Ishikawa (cell line): ENCODE measurements around the gene CCNE1.

Source experiments
- CEBPB ChIP-seq: IDR thresholded peaks from 2 replicates; pipeline ENCODE4 v1.6.1; 2012
- CREB1 ChIP-seq: IDR thresholded peaks from 2 replicates; pipeline ENCODE4 v1.6.1; 2012; ENCODE audit warnings: low read depth
- EGR1 ChIP-seq: IDR thresholded peaks from 2 replicates; pipeline ENCODE4 v1.6.1; 2012
- EP300 ChIP-seq: IDR thresholded peaks from 2 replicates; pipeline ENCODE4 v1.6.1; 2012; ENCODE audit warnings: borderline replicate concordance
- FOXM1 ChIP-seq: IDR thresholded peaks from 2 replicates; pipeline ENCODE4 v1.6.1; 2012; ENCODE audit warnings: low read depth, borderline replicate concordance
- NFIC ChIP-seq: IDR thresholded peaks from 2 replicates; pipeline ENCODE4 v1.6.1; 2012
- RAD21 ChIP-seq: IDR thresholded peaks from 2 replicates; pipeline ENCODE4 v1.6.1; 2012; ENCODE audit warnings: low read depth
- TAF1 ChIP-seq: IDR thresholded peaks from 2 replicates; pipeline ENCODE4 v1.6.1; 2012; ENCODE audit warnings: low read depth, mild to moderate bottlenecking
- TCF12 ChIP-seq: IDR thresholded peaks from 2 replicates; pipeline ENCODE4 v1.6.1; 2012; ENCODE audit warnings: low read depth
- TEAD4 ChIP-seq: IDR thresholded peaks from 2 replicates; pipeline ENCODE4 v1.6.1; 2012
- YY1 ChIP-seq: IDR thresholded peaks from 2 replicates; pipeline ENCODE4 v1.6.1; 2012; ENCODE audit warnings: low read depth
- ZBTB7A ChIP-seq: IDR thresholded peaks from 2 replicates; pipeline ENCODE4 v1.6.1; 2012; ENCODE audit warnings: low read depth
- TF ChIP-seq, protein P1 (sequence below): IDR thresholded peaks from 2 replicates; pipeline ENCODE4 v1.6.1; 2012; ENCODE audit warnings: low read depth, mild to moderate bottlenecking
- TF ChIP-seq, protein P2 (sequence below): IDR thresholded peaks from 2 replicates; pipeline ENCODE4 v1.6.1; 2012
- TF ChIP-seq, protein P3 (sequence below): IDR thresholded peaks from 2 replicates; pipeline ENCODE4 v1.6.1; 2012

Gene CCNE1

DNA sequence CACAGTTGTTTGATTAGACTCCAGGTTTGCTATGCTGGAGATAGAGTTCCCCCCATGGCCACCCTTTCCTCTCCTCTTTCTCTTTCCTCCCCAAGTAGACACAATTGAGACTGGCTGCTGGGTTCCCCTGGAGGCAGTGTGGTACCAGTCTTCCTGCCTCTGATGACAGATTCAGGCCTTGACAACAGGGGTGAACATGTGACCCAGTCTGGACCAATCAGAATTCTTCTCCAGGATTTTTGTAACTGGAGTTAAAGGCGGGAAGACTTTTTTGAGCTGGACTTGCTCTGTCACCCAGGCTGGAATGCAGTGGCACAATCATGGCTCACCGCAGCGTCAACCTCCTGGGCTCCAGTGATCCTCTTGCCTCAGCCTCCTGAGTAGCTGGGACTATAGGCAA is 48.7 kb downstream of the CCNE1 start:
- TF ChIP-seq, protein P1, sequence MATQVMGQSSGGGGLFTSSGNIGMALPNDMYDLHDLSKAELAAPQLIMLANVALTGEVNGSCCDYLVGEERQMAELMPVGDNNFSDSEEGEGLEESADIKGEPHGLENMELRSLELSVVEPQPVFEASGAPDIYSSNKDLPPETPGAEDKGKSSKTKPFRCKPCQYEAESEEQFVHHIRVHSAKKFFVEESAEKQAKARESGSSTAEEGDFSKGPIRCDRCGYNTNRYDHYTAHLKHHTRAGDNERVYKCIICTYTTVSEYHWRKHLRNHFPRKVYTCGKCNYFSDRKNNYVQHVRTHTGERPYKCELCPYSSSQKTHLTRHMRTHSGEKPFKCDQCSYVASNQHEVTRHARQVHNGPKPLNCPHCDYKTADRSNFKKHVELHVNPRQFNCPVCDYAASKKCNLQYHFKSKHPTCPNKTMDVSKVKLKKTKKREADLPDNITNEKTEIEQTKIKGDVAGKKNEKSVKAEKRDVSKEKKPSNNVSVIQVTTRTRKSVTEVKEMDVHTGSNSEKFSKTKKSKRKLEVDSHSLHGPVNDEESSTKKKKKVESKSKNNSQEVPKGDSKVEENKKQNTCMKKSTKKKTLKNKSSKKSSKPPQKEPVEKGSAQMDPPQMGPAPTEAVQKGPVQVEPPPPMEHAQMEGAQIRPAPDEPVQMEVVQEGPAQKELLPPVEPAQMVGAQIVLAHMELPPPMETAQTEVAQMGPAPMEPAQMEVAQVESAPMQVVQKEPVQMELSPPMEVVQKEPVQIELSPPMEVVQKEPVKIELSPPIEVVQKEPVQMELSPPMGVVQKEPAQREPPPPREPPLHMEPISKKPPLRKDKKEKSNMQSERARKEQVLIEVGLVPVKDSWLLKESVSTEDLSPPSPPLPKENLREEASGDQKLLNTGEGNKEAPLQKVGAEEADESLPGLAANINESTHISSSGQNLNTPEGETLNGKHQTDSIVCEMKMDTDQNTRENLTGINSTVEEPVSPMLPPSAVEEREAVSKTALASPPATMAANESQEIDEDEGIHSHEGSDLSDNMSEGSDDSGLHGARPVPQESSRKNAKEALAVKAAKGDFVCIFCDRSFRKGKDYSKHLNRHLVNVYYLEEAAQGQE = no peak
- TF ChIP-seq, protein P2, sequence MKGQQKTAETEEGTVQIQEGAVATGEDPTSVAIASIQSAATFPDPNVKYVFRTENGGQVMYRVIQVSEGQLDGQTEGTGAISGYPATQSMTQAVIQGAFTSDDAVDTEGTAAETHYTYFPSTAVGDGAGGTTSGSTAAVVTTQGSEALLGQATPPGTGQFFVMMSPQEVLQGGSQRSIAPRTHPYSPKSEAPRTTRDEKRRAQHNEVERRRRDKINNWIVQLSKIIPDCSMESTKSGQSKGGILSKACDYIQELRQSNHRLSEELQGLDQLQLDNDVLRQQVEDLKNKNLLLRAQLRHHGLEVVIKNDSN = peak; percentile 87

DNA sequence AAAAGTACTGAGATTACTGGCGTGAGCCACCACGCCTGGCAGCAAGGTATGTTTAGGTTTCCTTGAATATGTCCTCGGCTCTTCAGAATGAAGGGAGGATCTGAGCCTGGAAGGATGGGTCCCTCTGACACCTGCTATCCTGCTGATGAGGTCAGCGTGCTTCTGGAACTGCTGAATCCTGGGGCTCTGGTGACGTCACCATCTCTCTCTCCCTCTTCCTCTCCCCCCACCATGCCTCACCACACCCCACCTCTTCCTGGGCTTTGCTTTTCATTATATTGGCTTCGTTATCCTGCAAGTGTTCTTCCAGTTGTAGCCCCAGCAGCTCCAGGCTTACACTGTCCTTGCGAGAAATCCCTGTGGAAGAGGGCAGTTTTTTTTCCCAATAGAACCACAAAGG is 49.8 kb downstream of the CCNE1 start:
- TF ChIP-seq, protein P2 = no peak
- TF ChIP-seq YY1 (no peak), ZBTB7A (no peak), EGR1 (no peak), EP300 (no peak), CEBPB (no peak), CREB1 (no peak), TAF1 (no peak), TCF12 (no peak), FOXM1 (no peak), NFIC (no peak), TEAD4 (no peak), RAD21 (no peak)
- TF ChIP-seq, protein P3, sequence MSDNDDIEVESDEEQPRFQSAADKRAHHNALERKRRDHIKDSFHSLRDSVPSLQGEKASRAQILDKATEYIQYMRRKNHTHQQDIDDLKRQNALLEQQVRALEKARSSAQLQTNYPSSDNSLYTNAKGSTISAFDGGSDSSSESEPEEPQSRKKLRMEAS = no peak
- TF ChIP-seq, protein P1 = no peak

DNA sequence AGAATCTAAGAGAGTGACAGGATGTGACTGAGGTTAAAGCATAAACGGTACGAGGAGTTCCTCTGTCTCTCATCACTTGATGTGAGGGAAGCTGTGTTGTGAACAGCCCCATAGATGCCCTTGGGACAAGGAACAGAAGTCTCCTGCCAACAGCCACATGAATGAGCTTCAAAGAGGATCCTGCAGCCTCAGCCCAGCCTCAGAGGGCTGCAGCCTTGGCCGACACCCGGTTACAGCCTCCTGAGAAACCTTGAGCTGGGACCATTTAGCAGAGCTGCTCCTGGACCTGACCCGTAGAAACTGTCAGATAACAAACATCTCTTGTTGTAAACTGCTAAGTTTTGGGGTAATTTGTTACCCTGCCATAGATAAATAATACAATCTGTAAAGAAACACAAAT is 54.2 kb downstream of the CCNE1 start:
- TF ChIP-seq TCF12 (no peak), TEAD4 (no peak), YY1 (no peak), FOXM1 (no peak), CEBPB (no peak), RAD21 (no peak), EP300 (no peak), NFIC (no peak)
- TF ChIP-seq, protein P1 = no peak
- TF ChIP-seq, protein P3 = no peak

DNA sequence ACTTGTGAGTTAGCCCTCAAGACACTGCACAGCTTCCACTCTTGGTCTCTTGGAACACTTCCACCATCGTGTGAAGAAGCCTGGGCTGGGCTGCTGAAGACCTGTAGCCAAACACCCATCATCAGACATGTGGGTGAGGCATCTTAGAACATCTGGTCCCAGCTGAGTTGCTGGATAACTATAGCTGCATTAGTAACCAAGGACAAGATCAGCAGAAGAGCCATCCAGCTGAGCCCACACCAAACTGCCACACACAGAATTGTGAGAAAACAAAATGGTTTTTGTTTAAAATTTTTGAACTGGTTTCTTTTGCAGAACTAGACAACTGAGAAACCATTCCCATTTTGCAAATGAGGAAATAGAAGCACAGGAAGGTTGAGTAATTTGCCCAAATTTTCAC is 56.2 kb downstream of the CCNE1 start:
- TF ChIP-seq CREB1 (no peak), ZBTB7A (no peak), TCF12 (no peak), RAD21 (no peak), CEBPB (no peak), TAF1 (no peak), NFIC (no peak), YY1 (no peak), EGR1 (no peak), EP300 (no peak), FOXM1 (no peak)
- TF ChIP-seq, protein P2 = no peak
- TF ChIP-seq, protein P3 = no peak
